A549 (cell line): ENCODE results near the gene SPTLC3.

Experiments
- CEBPB ChIP-seq, 2 experiments: fragments of >200 bp in 1 of 2; sonication (Bioruptor Twin) in 1 of 2; formaldehyde crosslinking in 1 of 2; IDR thresholded peaks; 2 replicates each; pipeline ENCODE4 v1.6.1; 2012 to 2016
- MAFK ChIP-seq: fragments of 450-650 bp; IDR thresholded peaks from 2 replicates; pipeline ENCODE4 v1.6.1; 2014; ENCODE audit not compliant: partially characterized antibody
- POLR2A ChIP-seq: IDR thresholded peaks from 2 replicates; pipeline ENCODE4 v1.6.1; 2012; ENCODE audit warnings: mild to moderate bottlenecking, low read length
- SMC3 ChIP-seq: fragments of >200 bp; sonication (Bioruptor Twin); formaldehyde crosslinking; IDR thresholded peaks from 3 replicates; pipeline ENCODE4 v1.6.1; 2018; ENCODE audit warnings: inconsistent platforms
- TF ChIP-seq, protein P1 (sequence below): IDR thresholded peaks from 2 replicates; pipeline ENCODE4 v1.6.1; 2012
- TF ChIP-seq, protein P2 (sequence below): fragments of >200 bp; sonication (Bioruptor Twin); formaldehyde crosslinking; IDR thresholded peaks from 3 replicates; pipeline ENCODE4 v1.5.1; 2016
- TF ChIP-seq, protein P3 (sequence below): IDR thresholded peaks from 2 replicates; pipeline ENCODE4 v1.6.1; 2012; ENCODE audit warnings: low read depth, borderline replicate concordance
- TF ChIP-seq, protein P4 (sequence below): IDR thresholded peaks from 2 replicates; pipeline ENCODE4 v1.6.1; 2012

DNA sequence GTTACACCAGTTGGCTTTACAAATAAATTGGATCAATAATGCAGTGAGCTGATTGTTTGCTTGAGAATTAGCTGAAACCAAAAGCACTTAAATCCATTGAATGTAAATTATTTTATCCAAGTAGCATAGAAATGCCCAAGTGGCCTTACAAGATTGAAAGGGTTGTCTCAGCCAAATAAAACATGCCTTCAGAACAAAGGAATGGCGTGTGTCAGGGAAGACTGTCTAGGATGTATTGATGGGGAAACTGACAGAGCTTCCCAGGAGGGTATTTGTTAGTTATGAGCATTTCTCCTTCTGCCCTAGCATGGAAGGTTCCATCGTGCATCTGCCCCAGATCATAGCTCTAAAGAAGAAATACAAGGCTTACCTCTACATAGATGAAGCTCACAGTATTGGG, 108.4 kb downstream of the SPTLC3 start:
- TF ChIP-seq SMC3 (no peak), MAFK (no peak), CEBPB (IDR thresholded peaks at IDR 0.05) (no peak), POLR2A (no peak)
- TF ChIP-seq, protein P1, sequence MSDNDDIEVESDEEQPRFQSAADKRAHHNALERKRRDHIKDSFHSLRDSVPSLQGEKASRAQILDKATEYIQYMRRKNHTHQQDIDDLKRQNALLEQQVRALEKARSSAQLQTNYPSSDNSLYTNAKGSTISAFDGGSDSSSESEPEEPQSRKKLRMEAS, result no peak
- TF ChIP-seq, protein P2, sequence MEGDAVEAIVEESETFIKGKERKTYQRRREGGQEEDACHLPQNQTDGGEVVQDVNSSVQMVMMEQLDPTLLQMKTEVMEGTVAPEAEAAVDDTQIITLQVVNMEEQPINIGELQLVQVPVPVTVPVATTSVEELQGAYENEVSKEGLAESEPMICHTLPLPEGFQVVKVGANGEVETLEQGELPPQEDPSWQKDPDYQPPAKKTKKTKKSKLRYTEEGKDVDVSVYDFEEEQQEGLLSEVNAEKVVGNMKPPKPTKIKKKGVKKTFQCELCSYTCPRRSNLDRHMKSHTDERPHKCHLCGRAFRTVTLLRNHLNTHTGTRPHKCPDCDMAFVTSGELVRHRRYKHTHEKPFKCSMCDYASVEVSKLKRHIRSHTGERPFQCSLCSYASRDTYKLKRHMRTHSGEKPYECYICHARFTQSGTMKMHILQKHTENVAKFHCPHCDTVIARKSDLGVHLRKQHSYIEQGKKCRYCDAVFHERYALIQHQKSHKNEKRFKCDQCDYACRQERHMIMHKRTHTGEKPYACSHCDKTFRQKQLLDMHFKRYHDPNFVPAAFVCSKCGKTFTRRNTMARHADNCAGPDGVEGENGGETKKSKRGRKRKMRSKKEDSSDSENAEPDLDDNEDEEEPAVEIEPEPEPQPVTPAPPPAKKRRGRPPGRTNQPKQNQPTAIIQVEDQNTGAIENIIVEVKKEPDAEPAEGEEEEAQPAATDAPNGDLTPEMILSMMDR, result no peak
- TF ChIP-seq, protein P3, sequence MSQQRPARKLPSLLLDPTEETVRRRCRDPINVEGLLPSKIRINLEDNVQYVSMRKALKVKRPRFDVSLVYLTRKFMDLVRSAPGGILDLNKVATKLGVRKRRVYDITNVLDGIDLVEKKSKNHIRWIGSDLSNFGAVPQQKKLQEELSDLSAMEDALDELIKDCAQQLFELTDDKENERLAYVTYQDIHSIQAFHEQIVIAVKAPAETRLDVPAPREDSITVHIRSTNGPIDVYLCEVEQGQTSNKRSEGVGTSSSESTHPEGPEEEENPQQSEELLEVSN, result no peak
- TF ChIP-seq, protein P4, sequence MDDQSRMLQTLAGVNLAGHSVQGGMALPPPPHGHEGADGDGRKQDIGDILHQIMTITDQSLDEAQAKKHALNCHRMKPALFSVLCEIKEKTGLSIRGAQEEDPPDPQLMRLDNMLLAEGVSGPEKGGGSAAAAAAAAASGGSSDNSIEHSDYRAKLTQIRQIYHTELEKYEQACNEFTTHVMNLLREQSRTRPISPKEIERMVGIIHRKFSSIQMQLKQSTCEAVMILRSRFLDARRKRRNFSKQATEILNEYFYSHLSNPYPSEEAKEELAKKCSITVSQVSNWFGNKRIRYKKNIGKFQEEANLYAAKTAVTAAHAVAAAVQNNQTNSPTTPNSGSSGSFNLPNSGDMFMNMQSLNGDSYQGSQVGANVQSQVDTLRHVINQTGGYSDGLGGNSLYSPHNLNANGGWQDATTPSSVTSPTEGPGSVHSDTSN, result no peak
